HG03558 (cell line): Measurements from ENCODE around the gene MYO3B.

Experiments
- ATAC-seq: cut with Tn5 transposase; IDR thresholded peaks from one replicate; pipeline ENCODE4 v1.9.1; 2021; ENCODE audit warnings: moderate number of reproducible peaks; ENCODE audit not compliant: unreplicated experiment; ENCODE audit errors: extremely low read depth

MYO3B gene

DNA sequence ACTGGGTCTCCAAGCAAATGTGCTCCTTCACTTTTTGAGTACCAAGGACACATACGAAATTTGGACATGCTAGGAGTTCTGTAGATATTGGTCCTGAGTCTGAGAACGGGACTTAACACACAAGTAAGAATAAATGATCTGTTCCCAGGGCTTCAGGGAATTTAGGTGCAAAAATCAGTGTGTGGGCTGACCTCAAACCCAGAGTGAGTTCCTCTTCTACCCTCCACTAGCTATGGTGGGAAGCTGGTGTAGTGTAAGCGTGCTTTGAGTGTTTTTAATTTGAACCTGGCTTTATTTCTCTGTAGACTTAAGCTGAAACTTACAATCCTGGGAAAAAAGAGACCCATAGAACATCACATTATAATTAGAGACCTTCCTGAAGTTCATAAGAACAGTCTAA, 50.5 kb downstream of the MYO3B start:
- ATAC-seq, result no peak

DNA sequence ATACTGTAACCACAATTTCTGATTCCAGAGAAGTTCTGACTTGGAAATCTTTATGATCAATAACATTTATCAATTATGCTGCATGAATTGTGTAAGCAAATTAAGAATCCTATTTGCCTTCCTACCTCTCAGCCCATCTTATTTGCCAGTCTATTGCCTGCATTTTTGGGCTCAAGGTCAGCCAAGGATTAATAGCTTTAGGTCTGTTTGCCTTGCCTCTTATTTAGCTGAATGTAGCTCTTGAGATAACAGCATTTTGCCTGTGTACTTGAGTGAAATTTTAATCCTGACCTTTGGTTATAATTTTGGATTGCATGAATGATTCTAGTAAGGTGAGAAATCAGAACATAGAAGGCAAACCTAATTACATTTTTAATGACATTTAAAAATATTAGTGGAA, 51.2 kb downstream of the MYO3B start:
- ATAC-seq, result no peak

DNA sequence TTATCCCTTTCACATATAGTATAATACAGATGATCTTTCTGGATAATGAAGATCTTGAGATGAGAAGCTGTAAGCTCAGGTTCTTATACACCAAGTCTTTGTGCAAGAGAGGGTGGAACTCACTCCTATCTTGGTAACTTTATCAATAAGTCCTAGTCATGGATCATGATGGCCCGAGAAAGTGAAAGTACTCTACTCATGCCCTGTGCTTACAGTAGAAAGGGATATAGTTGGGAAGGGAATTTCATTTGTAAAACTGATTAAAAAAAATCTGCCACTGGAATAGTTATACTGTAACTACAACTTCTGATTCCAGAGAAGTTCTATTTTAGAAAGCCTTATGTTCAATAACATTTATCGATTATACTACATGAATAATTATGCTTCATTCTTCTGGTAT, 51.8 kb downstream of the MYO3B start:
- ATAC-seq, result no peak

DNA sequence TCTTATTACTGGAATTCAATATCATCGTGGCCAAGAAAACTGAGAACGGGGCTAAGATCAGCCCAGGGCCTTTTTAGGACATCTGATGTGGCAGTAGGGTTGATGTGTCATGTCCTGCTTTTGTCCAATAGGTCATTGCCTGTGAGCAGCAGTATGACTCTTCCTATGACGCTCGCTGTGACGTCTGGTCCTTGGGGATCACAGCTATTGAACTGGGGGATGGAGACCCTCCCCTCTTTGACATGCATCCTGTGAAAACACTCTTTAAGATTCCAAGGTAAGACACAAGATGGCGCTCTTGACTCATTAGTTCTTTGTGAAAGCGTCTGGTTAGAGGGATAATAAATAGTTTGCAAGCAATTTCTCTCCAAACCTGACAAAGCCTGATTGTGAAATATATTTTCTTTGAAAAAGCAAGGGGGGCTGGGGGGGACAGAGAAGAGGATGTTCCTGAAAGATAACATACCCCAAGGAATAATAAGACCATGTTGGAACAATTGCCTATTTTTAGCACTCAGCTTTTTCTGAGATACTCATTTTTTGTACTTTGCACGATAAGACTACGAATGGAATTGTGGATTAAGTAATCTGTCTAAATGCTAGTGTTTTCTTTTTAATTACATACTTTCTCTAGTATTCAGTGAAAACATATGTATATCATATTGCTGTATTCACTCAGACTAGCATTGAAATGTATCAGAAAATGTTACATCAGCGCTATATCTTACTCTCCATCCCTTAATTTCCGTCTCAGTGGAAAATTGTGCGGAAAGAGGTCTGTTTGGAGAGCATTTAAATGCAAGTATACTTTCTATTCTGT, 58.1 kb downstream of the MYO3B start:
- no peak for ATAC-seq

DNA sequence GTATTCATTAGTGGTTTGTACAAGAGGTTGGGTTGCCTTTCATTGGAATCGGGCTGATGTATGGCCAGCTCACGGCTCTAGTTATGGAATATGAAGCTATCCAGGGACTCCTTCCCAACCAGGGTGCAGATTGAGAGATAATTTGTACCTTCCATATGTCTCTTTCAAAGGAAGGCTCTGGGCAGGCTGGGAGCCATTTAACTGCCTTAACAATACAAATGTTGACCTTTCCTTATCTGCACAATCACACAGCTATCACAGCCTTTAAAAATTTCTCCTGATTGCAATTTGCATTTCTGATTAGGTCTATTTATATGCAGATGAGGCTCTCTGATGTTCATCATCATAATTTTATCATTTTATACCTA, 58.7 kb downstream of the MYO3B start:
- no peak for ATAC-seq

DNA sequence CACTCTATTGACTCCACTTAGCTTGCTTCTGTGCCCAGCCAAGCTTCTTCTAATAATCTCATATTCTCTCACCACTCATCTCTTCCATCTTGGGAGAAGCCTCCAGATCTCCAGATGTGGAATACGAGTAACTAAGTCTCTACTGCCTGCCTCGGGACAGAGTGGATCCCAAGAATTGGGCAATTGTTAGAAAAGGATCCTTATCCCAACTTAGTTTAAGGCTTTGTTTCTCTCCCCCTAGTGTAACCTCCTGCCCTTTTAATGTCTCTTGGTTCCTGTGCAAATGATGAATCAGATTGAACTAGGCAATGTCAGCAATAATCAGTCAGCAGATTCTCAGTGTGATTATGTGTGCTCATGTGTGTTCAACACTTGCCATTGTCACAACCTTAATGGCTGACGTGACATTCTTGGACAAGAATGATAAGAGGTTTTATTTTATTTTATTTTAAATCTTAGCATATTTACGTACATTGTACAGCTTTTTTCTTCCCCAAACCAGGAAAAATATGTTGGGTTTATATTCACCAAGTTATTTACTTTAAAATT, 59.7 kb downstream of the MYO3B start:
- ATAC-seq, result no peak

DNA sequence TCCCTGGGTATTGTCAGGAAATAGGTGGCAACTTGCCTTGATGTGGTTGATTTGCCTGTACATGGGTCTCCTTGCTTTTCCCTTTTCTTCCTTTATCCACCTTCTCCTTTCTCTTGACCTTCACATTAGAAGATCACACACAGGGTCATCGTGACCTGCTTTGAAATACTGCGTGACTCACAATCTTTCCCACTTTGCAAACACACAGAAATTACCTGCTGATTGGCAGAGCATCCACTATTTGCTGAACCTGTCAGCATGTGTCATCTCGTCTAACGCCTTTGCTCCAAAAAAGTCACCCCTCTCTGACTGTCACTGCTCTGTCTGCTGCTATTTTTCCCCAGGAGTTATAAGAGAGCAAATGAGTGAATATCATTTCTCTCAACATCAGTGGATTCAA, 60.8 kb downstream of the MYO3B start:
- no peak for ATAC-seq

DNA sequence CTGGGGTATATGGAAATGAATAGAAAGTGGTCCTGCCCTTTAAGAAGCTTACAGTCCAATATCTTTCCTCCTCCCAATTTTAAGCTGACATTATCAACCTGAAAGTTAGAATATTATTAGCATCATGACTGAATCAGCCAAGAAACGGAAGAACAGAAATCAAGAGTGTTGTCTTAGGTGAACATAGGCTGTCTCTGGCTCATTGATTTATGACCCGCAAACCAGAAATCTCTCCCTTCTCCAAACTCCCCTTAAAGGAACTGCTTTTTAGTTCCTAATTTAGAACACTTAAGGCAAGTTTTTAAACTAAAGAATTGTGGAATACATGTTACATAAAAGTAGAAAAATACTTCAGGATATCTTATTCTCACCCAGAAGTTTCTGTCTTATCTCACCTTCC, 62.7 kb downstream of the MYO3B start:
- ATAC-seq, result no peak

DNA sequence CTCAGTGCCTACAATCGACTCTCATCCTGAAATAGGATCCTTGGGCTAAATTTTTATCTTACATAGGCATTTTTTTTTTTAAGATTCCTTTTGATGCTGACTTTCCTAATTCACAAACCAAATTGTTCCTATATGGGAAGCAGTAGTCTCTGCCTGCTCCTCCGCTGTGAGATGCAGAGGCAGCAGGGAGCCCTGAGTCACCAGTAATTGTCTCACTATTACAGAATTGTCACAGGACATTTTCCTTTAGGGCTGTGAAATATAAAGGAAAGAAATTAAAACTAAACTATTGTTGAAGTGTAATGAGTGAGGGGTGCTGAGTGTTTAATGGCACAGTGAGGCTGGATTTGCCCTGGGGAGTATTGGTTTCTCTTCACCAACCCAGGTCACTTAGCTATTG, 63.8 kb downstream of the MYO3B start:
- no peak for ATAC-seq

DNA sequence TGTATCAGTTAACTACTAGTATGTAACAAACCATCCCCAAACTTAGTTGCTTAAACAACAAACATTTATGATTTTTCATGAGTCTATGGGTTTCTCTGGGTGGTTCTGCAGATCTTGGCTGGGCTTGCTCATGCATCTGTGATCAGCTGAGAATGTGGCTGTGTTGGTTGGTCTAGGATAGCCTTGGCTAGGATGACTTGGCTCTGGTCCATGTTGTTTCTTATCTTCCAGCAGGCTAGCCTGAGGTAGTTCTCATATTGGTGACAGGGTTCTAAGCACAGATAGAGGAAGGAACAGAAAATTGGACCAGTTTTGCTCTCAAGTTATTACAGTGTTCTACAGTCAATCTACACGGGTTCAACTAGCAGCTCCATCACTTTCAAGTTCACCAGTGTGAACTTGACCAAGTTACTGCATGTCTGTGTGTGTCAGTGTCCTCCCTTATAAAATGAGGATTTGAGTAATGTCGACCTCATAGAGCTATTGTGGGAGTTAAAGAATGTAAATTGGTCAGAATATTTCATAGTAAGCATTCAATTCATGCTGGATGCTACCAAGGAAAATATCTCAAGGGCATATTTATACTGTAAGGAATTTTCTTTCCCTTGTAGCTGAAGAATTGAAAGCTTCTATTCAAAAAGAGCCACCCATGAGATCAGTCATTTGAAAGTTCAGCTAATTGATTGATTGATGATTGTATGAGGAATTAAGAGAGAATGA, 65.3 kb downstream of the MYO3B start:
- no peak for ATAC-seq

DNA sequence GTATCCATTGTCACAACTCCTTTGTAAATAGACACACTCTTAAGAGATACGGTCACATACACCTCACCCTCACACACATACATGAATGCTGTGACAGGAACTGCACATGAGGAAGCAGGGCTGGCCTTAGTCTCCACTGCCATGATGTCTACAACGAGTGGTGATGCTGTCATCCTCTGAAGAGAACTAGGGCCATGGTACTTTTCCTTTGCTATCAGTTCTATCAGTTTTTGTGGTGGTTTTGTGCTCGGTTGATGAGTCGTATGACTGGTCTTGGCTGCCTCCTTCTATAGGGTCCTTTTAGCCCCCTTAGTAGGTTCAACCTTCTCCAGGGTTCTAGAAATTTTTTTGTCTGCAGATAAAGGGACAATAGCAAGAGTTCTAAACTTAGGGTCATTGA, 66.0 kb downstream of the MYO3B start:
- ATAC-seq, result no peak

DNA sequence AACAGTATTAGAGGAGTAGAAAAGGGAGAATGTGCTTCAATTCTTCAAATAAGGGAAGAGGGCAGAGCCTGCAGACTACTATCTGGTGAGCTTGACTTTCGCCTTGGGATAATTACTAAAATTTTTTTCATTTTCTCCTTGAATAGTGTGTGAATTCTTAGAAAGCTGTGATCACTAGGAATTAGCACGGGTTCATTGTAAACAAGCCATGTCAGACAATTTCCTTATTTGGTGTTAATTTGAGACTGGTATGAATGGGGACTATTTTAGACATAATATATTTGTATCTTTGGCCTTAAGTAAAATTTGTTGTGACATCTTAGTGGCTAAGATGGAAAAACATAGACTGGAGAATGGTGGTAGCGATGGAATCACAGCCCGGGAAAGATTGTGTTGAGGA, 66.6 kb downstream of the MYO3B start:
- ATAC-seq, result no peak

DNA sequence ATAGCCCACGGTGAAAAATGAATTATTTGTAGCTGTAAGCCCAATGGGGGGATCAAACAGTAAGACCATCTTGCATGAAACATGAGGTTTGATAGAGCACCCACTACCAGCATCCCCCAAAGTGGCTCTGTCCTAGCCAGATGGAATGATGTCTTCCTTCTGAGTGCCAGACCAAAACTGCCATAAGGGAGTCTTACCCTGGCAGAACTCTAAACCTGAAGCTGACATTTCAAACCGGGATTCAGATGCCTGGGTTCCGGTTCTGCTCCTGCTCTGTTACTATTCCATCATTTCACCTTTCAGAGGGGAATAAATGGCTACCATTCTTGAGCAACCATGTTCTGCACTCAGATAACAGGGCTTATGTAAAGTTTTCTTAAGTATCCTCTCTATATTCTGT, 67.4 kb downstream of the MYO3B start:
- ATAC-seq, result no peak

DNA sequence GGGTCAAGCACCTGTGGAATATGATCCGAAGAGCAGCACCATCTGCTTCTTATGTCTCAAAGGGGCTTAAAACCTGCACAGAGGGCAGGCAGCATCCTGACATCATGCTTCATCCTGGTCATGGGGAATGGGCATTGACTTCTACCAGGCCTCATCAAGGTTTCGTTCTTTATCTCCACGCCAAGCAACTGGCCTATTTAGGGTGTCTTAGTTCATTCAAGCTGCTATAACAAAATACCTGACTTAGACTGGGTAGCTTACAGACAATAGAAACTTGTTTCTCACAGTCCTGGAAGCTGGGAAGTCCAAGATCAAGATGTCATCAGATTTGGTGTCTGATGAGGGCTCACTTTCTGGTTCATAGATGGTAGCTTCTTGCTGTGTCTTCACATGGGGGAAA, 69.4 kb downstream of the MYO3B start:
- no peak for ATAC-seq

DNA sequence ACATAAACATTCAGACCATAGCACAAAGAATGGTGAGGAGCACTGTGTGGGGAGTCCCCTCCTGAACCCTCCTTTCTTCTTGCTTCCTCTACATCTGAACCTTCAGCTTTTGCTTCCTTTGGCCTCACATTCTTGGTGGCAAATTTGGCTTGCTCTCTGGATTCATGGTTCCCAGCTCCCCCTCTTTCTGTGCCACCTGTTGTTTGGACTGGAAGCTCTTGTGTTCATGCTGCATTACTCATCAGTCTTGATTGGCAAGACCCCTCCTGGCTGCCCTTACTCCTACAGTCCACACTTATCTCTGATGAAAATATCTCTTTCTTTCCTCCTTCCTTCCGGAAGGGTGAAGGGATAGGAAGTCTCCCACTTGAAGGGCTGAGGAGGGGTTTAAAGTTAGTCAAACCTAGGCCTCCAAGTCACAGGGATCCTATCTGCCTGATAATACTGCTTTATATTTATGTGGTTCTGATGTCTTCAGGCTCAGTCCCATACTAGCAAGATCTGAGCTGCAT, 70.0 kb downstream of the MYO3B start:
- no peak for ATAC-seq

DNA sequence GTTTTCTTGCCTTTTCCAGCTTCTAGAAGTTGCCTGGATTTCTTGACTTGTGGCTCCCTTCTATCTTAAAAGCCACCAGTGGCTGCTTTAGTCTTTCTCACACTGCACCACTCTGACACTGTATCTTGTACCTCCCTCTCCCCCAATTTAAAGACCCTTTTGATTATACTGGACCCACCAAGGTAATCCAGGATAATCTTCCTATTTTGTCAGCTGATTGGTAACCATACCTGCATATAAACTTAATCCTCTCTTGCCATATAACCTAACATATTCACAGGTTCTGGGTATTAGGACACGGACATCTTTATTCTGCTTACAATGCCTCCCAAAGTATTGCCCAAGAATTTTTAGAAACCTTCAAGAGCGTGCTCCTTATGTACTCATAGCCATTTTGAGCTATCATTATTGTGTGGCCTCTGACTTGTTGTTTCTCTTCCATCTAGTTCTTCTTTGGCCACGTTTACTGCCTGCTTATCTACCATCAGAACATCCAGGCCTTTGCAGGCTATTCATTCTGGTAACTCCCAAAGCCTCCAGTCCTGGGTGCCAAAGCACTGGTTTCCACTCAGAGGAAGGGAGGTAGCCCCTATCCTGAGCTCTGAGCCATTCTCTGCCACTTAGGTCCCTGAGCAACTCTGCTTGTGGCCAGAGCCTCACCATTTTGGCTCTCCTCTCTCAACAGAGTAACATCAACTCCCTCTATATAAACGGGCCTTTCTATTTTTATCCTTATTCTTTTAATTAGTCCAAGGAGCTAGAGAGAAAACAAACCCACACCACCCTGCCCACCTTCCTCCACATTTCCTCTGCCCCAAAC, 70.8 kb downstream of the MYO3B start:
- no peak for ATAC-seq

DNA sequence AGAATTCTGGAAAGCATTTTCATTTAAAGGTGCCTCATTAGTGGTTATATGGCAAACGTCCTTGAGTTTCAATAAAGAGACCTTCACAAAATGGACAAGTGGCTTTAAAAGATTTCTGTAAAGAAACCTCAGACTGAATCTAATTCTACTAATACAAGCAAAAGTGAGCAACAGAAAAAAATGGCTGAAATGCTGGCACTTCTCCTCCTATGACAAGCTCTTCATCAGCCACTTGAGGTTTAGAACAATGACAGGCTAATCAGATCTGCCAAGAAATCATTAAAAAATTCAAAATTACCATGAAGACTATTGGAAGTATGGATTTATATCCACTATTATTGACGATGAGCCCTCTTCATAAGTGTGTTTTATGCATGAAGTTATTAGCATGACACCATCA, 71.8 kb downstream of the MYO3B start:
- no peak for ATAC-seq

DNA sequence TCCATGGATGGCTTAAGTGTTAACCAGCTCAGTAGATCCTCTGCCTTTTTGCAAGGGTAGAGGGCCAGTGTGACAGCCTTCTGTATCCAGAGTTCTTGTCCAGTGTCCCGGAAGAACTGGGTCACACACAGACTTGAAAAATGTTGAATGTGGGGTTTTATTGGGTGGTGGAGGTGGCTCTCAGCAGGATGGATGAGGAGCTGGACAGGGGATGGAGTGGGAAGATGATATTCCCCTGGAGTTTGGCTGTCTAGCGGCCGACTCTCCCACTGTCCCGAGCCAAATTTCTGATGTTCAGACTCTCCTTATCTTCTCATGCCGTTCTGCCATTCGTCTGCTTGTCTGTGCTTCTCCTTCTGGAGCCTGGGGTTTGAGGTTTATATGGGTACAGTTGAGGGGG, 72.6 kb downstream of the MYO3B start:
- ATAC-seq, result no peak

DNA sequence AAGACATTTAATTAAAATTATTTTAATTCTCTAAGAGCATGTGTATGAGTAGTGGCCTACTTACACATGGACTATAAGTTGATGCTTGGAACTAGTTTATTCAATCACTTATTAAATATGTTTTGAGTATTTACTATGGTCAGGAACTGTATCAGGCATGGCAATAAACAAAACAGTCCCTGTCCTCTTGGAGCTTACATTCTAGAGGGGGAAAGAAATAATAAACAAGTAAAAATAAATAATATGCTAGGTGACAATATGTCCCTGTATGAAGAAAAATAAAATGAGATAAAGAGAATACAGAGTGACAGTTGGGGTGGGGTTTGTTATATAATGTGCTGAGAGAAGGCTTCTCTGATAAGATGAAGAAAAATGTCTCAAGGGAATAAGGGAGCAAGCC, 74.5 kb downstream of the MYO3B start:
- no peak for ATAC-seq

DNA sequence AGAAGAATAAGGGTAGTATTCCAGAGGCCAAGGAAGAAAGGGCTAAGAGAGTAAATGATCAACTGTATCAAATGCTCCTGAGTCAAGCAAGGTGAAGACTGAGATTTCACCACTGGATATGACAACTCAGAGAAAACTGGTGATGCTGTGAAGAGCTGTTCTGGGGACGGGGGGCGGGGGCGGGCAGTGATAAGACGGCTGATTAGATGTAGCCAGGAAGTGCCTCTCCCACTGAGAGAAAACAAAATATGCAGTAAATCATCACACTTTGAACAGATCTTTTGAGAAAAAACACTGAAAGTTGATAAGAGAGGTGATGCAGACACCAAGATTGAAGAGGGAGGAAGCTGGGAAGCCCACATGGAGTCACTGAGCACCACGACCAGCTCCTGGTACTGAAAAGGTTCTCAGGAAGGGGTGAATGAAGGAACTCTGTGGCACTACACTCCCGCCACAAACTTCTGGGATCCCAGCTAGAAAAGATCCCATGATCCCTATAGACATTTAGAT, 75.8 kb downstream of the MYO3B start:
- ATAC-seq, result no peak
